Frontal cortex (tissue), 4 donors: Measurements from ENCODE around the gene ING5. TPM values are rescaled to one million over a fixed set of nuclear protein-coding genes. Genes with fewer than 3 reads are reported as not detected.
A peak's percentile ranks its signal among the peaks of the same experiment; 100 is the strongest.
"Not testable (repeated sequence)": the region's sequence is repeated elsewhere in the genome, so short reads cannot be mapped to it uniquely, and the experiment has no call there.

Experiments
- DNase-seq, 2 donors: peaks; one replicate each; pipeline ENCODE4 v3.0.0; 2012; ENCODE audit warnings: low spot score in 2 of 2
- FAIRE-seq: peaks from 2 replicates; lab custom pipeline; 2012; peaks lifted over from hg19 to GRCh38; lab: Jason Lieb, UNC
- total RNA-seq: library from RNA; depleted of rRNA; stranded (reverse); fragments of >200 nt; gene quantifications from one replicate; pipeline ENCODE4 v1.2.3, GENCODE V29; 2014
- donor health status: control.
- donor health status: control.
- donor health status: control.

The ING5 gene
- total RNA-seq, 1 donor from 2014 or later, result 24.1 TPM

GRCh38 chr2:241702155-241703031 lies 554 bp downstream of the ING5 start:
- peak; percentile 97 to 98 for DNase-seq
- FAIRE-seq, result no peak

- FAIRE-seq (no peak), DNase-seq (no peak)
These were observed 1.3 kb downstream of the ING5 start for GRCh38 chr2:241703032-241703604.

GRCh38 chr2:241706537-241706936 lies 4.7 kb downstream of the ING5 start:
- FAIRE-seq (no peak), DNase-seq (no peak)

DNA sequence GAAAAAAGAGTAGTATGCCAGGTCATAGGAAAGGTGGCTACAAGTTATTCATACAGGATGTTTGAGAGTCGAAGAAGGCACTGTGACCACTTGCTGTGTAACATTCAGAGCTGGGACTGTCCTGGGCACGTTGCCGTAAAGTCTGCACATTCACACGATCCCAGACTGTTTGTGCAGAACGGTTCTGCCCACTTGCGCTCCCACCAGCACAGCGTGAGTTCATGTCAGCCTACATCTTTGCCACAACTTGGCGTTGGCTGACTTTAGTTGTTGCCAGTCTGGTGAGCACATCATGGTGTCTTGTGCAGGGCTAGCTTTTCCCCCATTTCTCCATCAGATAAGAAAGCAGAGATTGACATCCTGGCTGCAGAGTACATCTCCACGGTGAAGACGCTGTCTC lies 7.0 kb downstream of the ING5 start:
- FAIRE-seq (no peak), DNase-seq (no peak)

DNA sequence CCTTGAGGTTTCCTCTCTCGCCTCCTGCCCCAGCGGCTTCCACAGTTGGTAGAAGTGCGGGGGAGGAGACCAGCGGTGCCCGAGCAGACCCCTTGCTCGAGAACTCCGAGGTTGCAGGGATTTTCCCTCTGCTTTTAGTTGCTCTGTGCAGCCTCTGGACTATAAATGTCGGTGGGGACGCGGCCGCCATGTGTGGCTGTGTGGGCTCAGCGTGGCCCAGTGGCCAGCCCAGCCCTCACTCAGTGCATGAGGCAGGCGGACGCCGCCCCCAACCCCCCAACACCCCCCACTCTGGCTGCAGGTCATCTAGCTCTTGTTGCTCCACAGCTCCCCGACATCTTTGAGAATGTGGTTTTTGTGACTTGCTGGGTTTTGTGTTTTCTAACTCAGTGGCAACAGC lies 17.3 kb downstream of the ING5 start:
- DNase-seq (no peak), FAIRE-seq (no peak)

DNA sequence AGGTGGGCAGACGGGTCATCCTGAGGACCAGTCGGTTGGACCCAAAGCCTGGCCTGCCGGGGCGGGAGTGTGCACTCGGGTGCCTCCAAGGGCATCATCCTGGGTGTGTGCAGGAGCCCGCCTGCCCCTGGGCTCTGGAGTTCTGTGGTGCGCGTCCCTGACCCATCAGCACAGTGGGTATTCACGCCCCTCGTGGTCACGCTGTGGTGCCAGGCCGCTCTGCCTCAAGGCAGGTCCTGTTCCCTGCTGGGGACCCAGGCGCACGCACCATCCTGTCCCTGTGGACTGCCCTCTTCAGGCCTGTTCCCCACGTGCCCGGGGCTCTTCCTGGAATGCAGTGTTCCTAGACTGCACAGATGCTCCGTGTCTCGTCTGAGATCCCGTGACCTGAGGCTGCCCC lies 18.3 kb downstream of the ING5 start:
- FAIRE-seq (no peak), DNase-seq (no peak)

GRCh38 chr2:241720560-241720959 lies 18.7 kb downstream of the ING5 start:
- peak in 1 of 2 donors; percentile 16 for DNase-seq
- no peak for FAIRE-seq

DNA sequence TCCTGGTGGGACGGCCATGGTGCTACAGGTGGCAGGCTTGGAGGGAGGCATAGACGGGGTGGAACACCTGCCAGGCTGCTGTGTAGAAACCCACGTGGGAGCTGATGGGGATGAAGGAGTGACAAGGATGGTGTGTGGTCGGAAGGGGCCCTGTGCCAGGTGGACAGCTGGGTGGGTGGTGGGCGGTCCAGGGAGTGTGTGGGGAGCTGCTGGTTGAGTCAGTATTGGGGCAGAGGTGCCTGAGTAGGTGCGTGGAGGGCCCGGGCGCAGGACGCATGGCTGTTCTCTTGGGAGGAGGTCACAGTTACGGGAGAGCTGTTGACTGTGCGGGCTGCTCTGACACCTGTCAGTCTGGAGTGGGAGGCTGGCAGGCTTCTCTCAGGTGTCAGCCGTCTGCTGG lies 20.0 kb downstream of the ING5 start:
- FAIRE-seq, result no peak
- peak in 1 of 2 donors; percentile 11 for DNase-seq

GRCh38 chr2:241722896-241723454 lies 21.1 kb downstream of the ING5 start:
- FAIRE-seq (no peak), DNase-seq (no peak)

GRCh38 chr2:241724259-241724974 lies 22.6 kb downstream of the ING5 start:
- peak in 1 of 2 donors; percentile 41 for DNase-seq

GRCh38 chr2:241724975-241725870 lies 23.4 kb downstream of the ING5 start:
- FAIRE-seq, result no peak
- peak in 1 of 2 donors; percentile 7 for DNase-seq

More at GRCh38 chr2:241724259-241724974, 22.6 kb downstream of the ING5 start:
- no peak for FAIRE-seq

GRCh38 chr2:241726459-241726858 lies 24.6 kb downstream of the ING5 start:
- DNase-seq, result no peak
- no peak for FAIRE-seq

GRCh38 chr2:241728000-241728399 lies 26.2 kb downstream of the ING5 start:
- FAIRE-seq (no peak), DNase-seq (peak in 1 of 2 donors; percentile 7)

- DNase-seq (peak; percentile 69 to 73), FAIRE-seq (no peak)
These were observed 26.8 kb downstream of the ING5 start for GRCh38 chr2:241728627-241729026.

- no peak for FAIRE-seq
- no peak for DNase-seq
These were observed 28.0 kb downstream of the ING5 start for GRCh38 chr2:241729868-241730267.

DNA sequence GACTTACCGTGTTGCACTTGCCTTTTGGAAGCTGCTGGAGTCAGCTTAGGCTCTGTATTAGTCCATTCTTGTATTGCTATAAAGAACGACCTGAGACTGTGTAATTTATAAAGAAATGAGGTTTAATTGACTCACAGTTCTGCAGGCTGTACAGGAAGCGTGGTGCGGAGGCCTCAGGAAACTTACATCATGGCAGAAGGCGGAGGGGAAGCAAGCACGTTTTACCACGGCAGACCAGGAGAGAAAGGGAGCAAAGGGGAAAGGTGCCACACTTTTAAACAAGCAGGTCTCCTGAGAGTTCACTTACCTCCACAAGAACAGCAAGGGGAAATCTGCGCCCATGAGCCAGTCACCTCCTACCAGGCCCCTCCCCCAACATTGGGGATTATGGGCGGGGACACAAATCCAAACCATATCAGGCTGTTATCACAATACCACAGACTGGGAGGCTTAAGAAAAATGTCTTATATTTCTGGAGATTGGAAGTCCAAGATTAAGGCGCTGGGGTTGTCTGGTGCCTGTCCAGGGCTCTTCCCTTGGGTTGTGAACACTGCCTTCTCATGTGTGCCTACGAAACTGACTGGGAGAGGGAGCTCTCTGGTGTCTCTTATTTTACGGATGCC lies 28.9 kb downstream of the ING5 start:
- FAIRE-seq, result no peak

DNA sequence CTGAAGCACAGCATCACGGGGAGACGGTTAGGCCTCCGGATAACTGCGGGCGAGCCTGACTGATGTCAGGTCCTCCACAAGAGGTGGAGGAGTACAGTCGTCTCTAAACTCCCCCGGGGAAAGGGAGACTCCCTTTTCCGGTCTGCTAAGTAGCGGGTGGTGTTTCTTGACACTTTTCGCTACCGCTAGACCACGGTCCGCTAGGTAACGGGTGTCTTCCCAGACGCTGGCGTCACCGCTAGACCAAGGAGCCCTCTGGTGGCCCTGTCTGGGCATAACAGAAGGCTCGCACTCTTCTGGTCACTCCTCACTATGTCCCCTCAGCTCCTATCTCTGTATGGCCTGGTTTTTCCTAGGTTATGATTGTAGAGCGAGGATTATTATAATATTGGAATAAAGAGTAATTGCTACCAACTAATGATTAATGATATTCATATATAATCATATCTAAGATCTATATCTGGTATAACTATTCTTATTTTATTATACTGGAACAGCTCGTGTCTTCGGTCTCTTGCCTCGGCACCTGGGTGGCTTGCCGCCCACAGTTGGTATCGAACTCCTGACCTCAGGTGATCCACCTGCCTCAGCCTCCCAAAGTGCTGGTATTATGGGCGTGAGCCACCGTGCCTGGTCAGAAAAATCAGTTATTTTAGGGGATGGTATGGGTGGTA lies 30.8 kb downstream of the ING5 start:
- not testable (repeated sequence) for DNase-seq, FAIRE-seq

More for the DNA sequence above, 28.9 kb downstream of the ING5 start:
- no peak for DNase-seq
